Muscle layer of duodenum (tissue), 2 donors: ENCODE data around the gene CHIC1.
"Not testable (repeated sequence)": the region's sequence is repeated elsewhere in the genome, so short reads cannot be mapped to it uniquely, and the experiment has no call there.

ENCODE experiments used
- H3K27ac ChIP-seq: one replicate; pipeline ENCODE4 v1.7.0; 2013; ENCODE audit warnings: mild to moderate bottlenecking, low read length
- H3K27me3 ChIP-seq: one replicate; pipeline ENCODE4 v1.7.0; 2013; ENCODE audit warnings: low read depth, mild to moderate bottlenecking, control low read depth, low read length
- H3K36me3 ChIP-seq, 2 donors: one replicate each; pipeline ENCODE4 v1.7.0; 2013; ENCODE audit warnings: low read length in 2 of 2, control low read depth in 1 of 2, mild to moderate bottlenecking in 1 of 2; ENCODE audit not compliant: insufficient read depth in 2 of 2, control insufficient read depth in 1 of 2
- H3K4me1 ChIP-seq, 2 donors: one replicate each; pipeline ENCODE4 v1.7.0; 2013; ENCODE audit warnings: low read length in 2 of 2, mild to moderate bottlenecking in 2 of 2, control low read depth in 1 of 2, moderate library complexity in 1 of 2; ENCODE audit not compliant: insufficient read depth in 2 of 2, control insufficient read depth in 1 of 2
- H3K4me3 ChIP-seq, 2 donors: one replicate each; pipeline ENCODE4 v1.7.0; 2013; ENCODE audit warnings: low read length in 2 of 2, low read depth in 1 of 2, mild to moderate bottlenecking in 1 of 2
- H3K9me3 ChIP-seq, 2 donors: one replicate each; pipeline ENCODE4 v1.7.0; 2013; ENCODE audit warnings: low read length in 2 of 2, control low read depth in 1 of 2, mild to moderate bottlenecking in 1 of 2; ENCODE audit not compliant: control insufficient read depth in 1 of 2
- donor health status: healthy.

The CHIC1 gene

DNA sequence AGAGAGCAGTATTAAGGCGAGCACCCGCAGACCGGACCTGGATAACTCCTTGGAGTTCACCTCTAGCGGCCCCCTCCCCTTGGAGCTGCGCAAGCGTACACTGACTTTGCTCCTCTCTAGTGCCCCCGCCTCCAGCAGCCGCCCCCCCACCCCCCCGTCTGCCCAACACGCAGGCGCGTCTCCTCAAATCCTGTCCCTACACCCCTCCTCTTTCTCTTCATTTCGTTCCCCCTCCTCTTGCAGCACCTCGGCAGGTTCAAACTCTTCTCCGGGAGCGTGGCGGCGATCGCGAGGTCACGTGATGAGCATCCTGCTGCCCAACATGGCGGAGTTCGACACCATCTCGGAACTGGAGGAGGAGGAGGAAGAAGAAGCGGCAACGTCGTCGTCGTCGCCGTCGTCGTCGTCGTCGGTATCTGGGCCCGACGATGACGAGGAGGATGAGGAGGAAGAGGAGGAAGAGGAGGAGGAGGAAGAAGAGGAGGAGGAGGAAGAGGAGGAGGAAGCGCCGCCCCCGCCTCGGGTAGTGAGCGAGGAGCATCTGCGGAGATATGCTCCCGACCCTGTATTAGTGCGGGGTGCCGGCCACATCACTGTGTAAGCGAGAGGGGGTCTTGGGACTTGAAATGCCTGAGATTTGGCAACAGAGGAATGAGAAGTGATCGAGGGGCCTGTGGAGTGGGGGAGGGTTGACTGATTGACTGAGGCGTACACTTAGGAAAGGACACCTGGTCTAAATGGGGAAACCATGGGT, at the start of gene CHIC1:
TSS of gene CHIC1 (plus strand) at position 214 of the 754 bp plus-strand sequence. CDS start at position 302, 88 bp downstream.
- Histone ChIP-seq H3K36me3 (no peaks in the 10 kb centered on the region), H3K27ac (peak within 1 kb of the TSS; percentile 87), H3K4me1 (peaks cover 0 to 3% of the 10 kb centered on the region in 2 donors), H3K9me3 (no peaks in the 10 kb centered on the region), H3K4me3 (peak within 1 kb of the TSS; percentile 75 to 82), H3K27me3 (no peaks in the 10 kb centered on the region)

DNA sequence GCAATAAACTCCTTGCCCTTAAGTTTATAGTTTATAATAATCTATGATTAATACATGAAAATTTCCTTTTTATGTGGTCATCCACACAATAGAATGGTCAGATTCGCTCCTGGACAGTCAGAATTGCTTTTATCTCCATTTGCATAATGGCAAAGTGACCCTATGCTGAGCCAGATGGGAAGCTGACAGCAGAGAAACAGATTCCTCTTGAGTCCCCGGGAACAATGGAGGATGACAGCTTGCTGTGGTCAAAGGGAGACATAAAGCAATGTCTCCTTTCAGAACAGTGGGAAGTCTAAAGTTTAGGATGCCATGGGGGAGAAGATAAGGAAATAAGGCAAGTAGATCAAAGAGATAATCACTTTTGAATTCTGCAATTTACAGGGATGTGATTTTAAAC, 40.2 kb upstream of the CHIC1 start:
- H3K27me3 ChIP-seq, H3K27ac ChIP-seq, H3K4me1 ChIP-seq, H3K36me3 ChIP-seq, H3K4me3 ChIP-seq, H3K9me3 ChIP-seq: not testable (repeated sequence)

DNA sequence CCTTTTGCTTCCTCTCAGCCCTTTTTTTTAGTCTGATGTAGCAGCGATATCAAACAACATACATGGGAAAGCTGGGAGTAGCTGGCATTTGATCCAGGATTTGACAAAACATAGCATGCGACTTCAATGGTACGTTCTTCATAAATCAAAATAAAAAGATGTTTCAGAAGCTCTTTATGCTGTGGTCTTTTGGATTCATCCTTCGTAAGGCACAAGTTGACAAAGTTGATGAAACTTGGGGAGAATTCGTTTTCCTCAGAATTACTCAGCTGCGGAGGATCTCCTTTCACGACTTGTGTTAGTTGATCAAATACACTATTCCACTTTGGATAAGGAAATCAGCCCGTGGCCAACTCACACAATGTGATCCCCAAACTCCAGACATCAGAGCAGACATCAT, 38.1 kb upstream of the CHIC1 start:
- no peak overlapping the region for H3K4me3 ChIP-seq
- H3K27me3 ChIP-seq, result no peaks in the 10 kb centered on the region
- H3K27ac ChIP-seq, result no peak overlapping the region
- H3K9me3 ChIP-seq, result peaks cover 0 to 6% of the 10 kb centered on the region in 2 donors
- no peaks in the 10 kb centered on the region for H3K4me1 ChIP-seq
- no peaks in the 10 kb centered on the region for H3K36me3 ChIP-seq

DNA sequence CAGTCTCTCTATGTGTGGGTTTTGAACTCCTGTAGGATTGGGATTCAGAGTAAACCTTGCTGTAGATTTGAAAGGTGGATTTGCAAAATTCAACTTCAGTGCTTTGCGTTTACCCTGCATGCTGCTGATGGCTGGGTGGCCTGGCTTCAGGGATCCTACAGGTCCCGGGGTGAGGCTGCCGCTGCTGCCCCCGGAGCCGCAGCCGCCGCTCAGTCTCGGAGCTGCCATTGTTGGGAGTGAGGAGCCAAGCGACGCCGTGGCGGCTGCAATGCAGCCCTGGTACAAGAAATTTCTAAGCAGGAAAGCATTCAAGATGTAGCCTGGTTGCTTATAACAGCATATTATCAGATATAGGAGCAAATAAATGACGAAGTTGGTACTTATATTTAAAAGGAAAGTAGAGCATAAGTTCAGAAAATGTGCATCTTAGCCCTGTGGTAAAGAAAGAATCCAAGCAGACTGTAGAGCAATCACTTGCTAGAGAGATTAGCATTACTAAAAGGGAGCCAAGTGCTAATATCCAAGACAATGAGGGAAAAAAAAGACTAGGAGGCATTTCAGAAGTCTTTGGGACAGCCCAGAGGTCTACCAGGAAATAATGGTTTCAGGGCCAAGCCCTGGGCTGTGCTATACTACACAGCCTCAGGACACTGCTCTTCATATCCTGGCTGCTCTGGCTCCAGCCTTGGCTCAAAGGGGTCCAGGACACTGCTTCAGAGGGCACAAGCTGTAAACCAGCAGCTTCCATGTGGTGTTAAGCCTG, 36.9 kb upstream of the CHIC1 start:
- no peaks in the 10 kb centered on the region for H3K27me3 ChIP-seq
- no peaks in the 10 kb centered on the region for H3K36me3 ChIP-seq
- peaks cover 0 to 6% of the 10 kb centered on the region in 2 donors for H3K9me3 ChIP-seq
- H3K4me3 ChIP-seq, result no peak overlapping the region
- no peak overlapping the region for H3K27ac ChIP-seq
- H3K4me1 ChIP-seq, result no peaks in the 10 kb centered on the region

- H3K9me3 ChIP-seq, H3K36me3 ChIP-seq, H3K4me1 ChIP-seq, H3K4me3 ChIP-seq, H3K27ac ChIP-seq, H3K27me3 ChIP-seq: not testable (repeated sequence)
Observed at GRCh38 chrX:73531655-73532054, 31.3 kb upstream of the CHIC1 start.

DNA sequence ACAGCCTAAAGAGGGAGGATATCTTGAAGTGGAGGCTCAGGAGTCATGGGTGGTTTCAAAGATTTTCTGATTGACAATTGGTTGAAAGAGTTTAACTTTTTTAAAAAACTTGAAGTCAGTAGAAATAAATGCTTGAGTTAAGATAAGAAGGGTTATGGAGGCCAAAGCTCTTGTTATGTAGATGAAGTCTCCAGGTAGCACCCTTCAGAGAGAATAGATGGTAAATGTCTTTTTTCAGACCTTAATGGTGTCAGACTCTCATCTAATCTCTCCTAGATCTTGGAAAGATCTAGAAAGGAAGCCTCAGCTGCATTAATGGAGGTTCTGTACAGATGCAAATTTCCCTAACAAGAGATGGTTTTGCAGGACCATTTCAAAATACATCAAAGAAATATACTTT, 6.8 kb upstream of the CHIC1 start:
- H3K9me3 ChIP-seq, result no peaks in the 10 kb centered on the region
- H3K27ac ChIP-seq, result no peak overlapping the region
- no peaks in the 10 kb centered on the region for H3K36me3 ChIP-seq
- no peaks in the 10 kb centered on the region for H3K27me3 ChIP-seq
- no peaks in the 10 kb centered on the region for H3K4me1 ChIP-seq
- no peak overlapping the region for H3K4me3 ChIP-seq

DNA sequence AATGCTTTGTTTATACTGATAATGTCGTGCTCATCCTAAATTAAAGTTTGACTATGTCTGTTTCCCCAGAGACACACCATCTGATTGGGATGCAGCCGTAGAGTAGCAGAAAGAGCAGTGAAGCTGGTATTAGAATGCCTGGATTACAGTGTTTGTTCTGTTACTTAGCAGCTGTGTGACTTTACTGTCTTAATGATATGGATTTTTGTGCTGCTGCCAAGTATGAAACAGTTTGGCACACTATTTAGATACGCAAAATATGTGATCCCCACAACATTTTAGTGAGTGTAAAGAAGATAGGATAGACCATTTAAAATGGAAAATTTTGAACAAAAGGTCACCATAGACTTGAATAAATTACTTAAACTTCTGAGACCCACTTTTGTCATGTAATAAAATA, 1.2 kb upstream of the CHIC1 start:
- Histone ChIP-seq H3K27ac (no peak overlapping the region), H3K4me1 (peaks cover 0 to 3% of the 10 kb centered on the region in 2 donors), H3K27me3 (no peaks in the 10 kb centered on the region), H3K36me3 (no peaks in the 10 kb centered on the region), H3K9me3 (no peaks in the 10 kb centered on the region), H3K4me3 (peak overlapping the region; percentile 75 to 82)

GRCh38 chrX:73562458-73562857, 539 bp upstream of the CHIC1 start:
- no peaks in the 10 kb centered on the region for H3K36me3 ChIP-seq
- H3K27ac ChIP-seq, result peak overlapping the region; percentile 60

GRCh38 chrX:73563738-73564068, 706 bp downstream of the CHIC1 start:
- Histone ChIP-seq H3K27me3 (no peaks in the 10 kb centered on the region), H3K4me1 (peaks cover 0 to 3% of the 10 kb centered on the region in 2 donors), H3K9me3 (no peaks in the 10 kb centered on the region), H3K4me3 (peak overlapping the region; percentile 75 to 82), H3K36me3 (no peaks in the 10 kb centered on the region), H3K27ac (peak overlapping the region; percentile 87)

More at GRCh38 chrX:73562458-73562857, 539 bp upstream of the CHIC1 start:
- Histone ChIP-seq H3K27me3 (no peaks in the 10 kb centered on the region), H3K4me3 (peak overlapping the region; percentile 75 to 82), H3K9me3 (no peaks in the 10 kb centered on the region), H3K4me1 (peaks cover 0 to 3% of the 10 kb centered on the region in 2 donors)

DNA sequence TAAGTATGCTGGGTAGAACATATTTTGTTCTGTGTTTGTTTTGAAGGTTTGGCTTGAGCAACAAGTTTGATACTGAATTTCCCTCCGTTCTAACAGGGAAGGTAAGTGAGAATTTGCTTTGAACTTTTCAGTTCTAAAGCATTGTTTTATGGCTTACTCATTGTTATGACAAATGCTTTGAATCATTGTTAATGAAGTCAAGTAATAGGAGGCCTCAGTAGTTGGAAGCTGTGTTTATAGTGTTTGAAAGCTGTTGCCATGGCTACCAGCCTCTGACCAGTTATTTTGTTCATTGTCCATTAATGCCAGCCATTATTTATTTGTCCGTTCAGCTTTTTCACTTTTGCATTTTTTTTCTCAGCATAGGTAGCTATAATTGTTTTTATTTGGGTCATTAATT, 14.4 kb downstream of the CHIC1 start:
- H3K4me3 ChIP-seq, result no peak overlapping the region
- H3K27me3 ChIP-seq, result no peaks in the 10 kb centered on the region
- peaks cover 0 to 3% of the 10 kb centered on the region in 2 donors for H3K9me3 ChIP-seq
- no peaks in the 10 kb centered on the region for H3K36me3 ChIP-seq
- peaks cover 0 to 2% of the 10 kb centered on the region in 2 donors for H3K4me1 ChIP-seq
- no peak overlapping the region for H3K27ac ChIP-seq

- H3K9me3 ChIP-seq, result no peaks in the 10 kb centered on the region
- H3K4me3 ChIP-seq, result peak overlapping the region in 1 of 2 donors; percentile 14
- peaks cover 0 to 4% of the 10 kb centered on the region in 2 donors for H3K4me1 ChIP-seq
- H3K27ac ChIP-seq, result no peak overlapping the region
- H3K27me3 ChIP-seq, result no peaks in the 10 kb centered on the region
- H3K36me3 ChIP-seq, result no peaks in the 10 kb centered on the region
Observed at GRCh38 chrX:73581002-73581628, 18.1 kb downstream of the CHIC1 start.
